HG02943 (cell line): ENCODE results near the gene PLEKHH3.

Source experiments
- ATAC-seq: cut with Tn5 transposase; IDR thresholded peaks from one replicate; pipeline ENCODE4 v1.9.1; 2021; ENCODE audit warnings: mild to moderate bottlenecking, low read depth, moderate library complexity; ENCODE audit not compliant: unreplicated experiment

The PLEKHH3 gene, protein sequence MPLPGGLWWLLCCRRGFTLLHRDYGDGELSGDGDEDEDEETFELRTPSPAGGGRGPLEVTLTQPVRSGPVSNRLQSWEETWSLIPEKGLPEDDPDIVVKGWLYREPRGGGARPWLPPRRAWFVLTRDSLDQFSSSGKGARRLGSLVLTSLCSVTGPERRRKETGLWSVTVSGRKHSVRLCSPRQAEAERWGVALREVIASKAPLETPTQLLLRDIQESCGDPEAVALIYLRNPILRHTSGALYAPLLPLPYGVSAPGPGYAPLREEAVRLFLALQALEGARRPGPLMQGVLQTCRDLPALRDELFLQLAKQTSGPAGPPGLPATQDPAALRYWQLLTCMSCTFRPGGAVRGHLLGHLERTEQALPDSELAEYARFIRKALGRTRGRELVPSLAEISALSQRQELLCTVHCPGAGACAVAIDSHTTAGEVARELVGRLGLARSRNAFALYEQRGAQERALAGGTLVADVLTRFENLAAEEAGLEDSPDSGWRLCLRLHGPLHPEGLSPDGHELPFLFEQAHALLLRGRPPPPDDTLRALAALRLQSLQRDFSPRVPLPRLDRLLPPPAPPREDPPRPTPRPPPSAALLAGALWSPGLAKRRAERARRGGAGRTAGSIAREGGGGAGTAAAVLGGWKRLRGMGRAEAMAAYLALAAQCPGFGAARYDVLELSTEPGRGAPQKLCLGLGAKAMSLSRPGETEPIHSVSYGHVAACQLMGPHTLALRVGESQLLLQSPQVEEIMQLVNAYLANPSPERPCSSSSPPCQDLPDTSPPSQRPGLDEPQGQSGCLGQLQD

GRCh38 chr17:42676424-42677011 is at the start of gene PLEKHH3:
TSS of gene PLEKHH3 (minus strand) at chr17:42676994. CDS start at chr17:42676563, 431 bp downstream.
- no peak for ATAC-seq

DNA sequence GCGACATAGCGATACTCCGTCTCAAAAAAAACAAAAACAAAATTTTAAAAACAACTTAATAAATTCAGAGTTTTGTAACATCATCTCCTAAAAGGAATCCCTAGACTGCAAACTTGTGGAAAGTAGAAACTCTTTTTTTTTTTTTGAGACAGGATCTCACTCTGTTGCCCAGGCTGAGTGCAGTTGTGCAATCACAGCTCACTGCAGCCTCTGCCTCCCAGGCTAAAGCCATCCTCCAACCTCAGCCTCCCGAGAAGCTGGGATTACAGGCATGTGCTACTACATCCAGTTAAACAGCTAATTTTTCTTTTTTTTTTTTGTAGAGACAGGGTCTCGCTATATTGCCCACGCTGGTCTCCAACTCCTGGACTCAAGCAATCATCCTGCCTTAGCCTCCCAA is 48.3 kb upstream of the PLEKHH3 start:
- ATAC-seq = no peak

- ATAC-seq = no peak
These were observed 46.8 kb upstream of the PLEKHH3 start for GRCh38 chr17:42723636-42724035.

DNA sequence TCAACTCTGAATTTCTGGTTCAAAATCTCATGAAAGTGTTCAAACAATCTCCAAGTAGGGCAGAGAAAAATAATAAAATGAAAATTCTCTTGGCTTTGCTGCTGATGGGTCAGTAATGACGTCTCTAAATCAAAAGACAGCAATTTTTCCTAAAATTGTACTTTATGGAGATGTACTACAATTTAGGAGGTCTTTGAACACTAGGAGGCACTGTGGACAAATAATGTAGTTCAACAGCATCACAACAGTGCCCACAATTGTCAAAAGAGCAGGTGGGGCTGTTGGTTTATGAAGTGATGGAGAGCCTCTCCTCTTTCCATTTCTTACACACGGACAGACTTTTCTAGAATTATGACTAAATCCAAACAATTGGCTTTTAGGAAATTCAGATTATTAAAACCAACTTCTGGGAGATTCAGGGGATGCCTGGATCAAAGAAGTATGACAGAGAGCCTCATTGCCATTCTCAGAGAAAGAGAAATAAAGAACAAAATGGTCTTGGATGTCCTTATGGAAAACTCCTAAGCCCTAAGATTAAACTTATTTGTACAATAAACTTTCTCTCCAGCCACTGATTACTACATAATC is 44.3 kb upstream of the PLEKHH3 start:
- no peak for ATAC-seq

GRCh38 chr17:42709561-42709960 is 32.8 kb upstream of the PLEKHH3 start:
- ATAC-seq = no peak

DNA sequence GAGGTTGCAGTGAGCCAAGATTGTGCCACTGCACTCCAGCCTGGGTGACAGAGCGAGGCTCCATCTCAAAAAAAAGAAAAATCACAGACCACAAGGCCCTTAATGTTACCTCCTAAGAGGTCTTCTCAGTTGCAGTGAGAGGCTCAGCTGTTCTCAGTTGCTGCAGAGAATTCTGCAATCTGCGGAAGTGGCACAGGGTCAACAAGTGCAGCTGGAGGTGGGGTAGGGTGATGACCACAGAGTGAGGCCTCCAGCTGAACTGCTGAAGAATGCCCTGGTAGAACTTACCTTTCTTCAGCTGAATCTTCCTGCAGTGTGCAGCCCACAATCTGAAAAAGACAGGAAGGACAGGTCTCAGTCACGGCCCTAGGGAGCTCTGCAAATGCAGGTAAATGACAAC is 31.8 kb upstream of the PLEKHH3 start:
- ATAC-seq = no peak

- ATAC-seq = no peak
These were observed 29.9 kb upstream of the PLEKHH3 start for GRCh38 chr17:42706732-42707131.

GRCh38 chr17:42704837-42705494 is 28.2 kb upstream of the PLEKHH3 start:
- peak; percentile 52 for ATAC-seq

GRCh38 chr17:42704490-42704836 is 27.7 kb upstream of the PLEKHH3 start:
- ATAC-seq = no peak

- ATAC-seq = no peak
These were observed 25.7 kb upstream of the PLEKHH3 start for GRCh38 chr17:42702446-42702845.

DNA sequence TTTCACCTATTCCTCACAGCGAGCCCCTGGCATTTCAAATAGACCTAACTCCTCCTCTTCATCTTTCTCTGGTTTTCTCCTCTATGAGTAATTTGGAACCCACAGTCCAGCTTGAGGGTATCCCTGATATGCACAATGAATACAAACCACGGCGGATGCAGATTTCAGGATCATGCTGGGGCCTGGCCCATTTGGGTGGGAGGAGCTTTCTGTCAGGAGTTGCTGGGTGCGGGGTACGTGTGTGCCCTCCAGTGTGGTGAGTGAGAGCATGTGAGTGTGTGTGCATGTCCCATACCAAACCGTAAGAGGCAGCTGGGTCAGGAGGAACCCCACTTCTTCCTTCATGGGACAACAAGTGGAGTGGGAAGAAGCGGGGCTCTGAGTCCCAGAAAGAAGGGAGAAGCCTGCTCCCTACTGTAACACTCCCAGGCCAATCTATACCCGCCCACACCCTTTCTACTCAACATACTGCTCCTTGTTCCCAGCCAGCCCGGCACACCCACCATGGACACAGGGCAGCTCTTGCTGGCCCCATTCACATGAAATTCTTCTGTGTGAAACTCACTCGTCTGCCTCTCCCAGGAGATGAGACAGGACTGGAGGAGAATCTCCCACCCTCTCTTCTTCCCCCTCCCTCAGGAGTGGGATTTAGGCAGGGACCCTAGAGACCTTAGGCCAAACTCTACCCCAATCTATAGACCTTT is 23.9 kb upstream of the PLEKHH3 start:
- no peak for ATAC-seq

DNA sequence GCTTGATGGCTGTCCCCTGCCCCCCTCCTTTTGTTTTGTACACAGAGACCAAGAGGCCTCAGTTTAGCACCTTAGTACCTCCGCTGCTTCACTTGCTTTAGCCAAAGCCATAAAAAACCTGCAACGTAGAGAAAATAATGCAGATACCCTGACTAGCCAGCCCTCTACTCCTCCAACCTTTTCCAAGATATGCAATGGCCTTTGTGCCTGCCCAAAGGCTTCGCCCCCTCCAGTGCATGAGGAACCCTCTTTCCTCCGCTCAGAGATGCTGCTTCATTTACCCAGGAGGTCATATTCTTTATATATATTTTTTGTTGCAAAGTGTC is 22.6 kb upstream of the PLEKHH3 start:
- ATAC-seq = no peak

- ATAC-seq = no peak
These were observed 22.1 kb upstream of the PLEKHH3 start for GRCh38 chr17:42698736-42699414.

GRCh38 chr17:42697108-42697811 is 20.5 kb upstream of the PLEKHH3 start:
- ATAC-seq = no peak

DNA sequence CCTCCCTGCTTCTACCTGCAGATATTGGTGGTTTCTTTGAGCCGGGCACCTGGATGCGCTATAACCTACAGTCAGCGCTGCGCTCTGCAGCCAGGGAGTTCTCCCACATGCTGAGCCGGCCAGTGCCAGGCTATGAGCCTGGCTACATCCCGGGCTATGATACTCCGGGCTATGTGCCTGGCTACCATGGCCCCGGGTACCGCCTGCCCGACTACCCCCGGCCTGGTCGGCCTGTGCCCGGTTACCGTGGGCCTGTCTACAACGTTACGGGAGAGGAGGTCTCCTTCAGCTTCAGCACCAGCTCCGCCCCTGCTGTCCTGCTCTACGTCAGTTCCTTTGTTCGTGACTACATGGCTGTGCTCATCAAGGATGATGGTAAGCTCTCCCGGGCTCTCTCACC is 18.7 kb upstream of the PLEKHH3 start:
- ATAC-seq = no peak

DNA sequence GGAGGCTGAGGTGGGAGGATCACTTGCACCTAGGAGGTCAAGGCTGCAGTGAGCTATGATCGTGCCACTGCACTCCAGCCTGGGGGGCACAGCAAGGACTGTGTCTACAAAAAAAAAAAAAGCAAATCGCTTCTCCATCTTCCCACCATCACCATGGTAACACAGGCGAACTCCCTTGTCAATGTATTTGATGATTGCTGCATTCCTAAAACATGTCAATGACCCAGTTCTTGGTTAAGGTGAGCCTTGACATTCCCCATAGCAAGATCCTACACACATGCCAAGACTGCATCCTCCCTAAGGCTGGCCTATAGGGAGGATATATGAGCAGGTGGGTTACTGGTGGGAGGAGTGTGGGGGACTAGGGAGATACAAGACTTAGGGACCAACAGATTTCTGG is 17.7 kb upstream of the PLEKHH3 start:
- no peak for ATAC-seq

DNA sequence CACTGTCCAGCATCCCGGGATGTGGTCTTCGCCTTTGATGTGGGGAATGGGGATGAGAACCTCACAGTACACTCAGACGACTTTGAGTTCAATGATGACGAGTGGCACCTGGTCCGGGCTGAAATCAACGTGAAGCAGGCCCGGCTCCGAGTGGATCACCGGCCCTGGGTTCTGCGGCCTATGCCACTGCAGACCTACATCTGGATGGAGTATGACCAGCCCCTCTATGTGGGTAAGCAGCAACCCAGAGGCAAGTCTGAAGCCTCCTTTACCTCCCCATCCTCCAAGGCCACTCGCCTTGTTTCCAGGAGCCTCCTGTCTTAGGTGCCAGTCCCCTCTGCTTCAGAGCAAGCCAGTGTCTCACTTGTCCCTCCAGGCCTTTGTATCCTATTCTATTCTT is 15.7 kb upstream of the PLEKHH3 start:
- no peak for ATAC-seq

DNA sequence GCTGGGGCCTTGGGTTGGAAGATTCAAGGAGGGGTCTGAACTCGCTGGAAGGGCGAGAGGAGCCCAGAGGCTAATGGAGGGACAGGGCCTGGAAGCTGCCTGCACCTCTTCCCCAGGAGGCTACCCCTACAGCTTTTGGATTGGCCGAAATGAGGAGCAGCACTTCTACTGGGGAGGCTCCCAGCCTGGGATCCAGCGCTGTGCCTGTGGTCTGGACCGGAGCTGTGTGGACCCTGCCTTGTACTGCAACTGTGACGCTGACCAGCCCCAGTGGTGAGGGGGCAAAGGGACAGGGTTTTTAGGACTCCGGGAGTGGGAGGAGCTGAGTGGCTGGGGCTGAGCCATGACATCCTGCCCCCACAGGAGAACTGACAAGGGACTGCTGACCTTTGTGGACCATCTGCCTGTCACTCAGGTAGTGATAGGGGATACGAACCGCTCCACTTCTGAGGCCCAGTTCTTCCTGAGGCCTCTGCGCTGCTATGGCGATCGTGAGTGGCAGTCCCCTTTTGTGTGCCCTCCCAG is 14.3 kb upstream of the PLEKHH3 start:
- ATAC-seq = no peak

- ATAC-seq = no peak
These were observed 13.8 kb upstream of the PLEKHH3 start for GRCh38 chr17:42690596-42690995.
